Hepatocyte (in vitro differentiated cells): ENCODE results near the gene FAHD2B.
"Not testable (repeated sequence)": the region's sequence is repeated elsewhere in the genome, so short reads cannot be mapped to it uniquely, and the experiment has no call there.

Source experiments
- EZH2phosphoT487 ChIP-seq: fragments of 200-600 bp; sonication (generic); IDR thresholded peaks from one replicate; pipeline ENCODE4 v1.6.1; 2018; ENCODE audit warnings: antibody characterized with exemption, mild to moderate bottlenecking, low read depth, moderate library complexity; ENCODE audit not compliant: unreplicated experiment, severe bottlenecking
- TF ChIP-seq, protein P1 (sequence below): fragments of 200-600 bp; sonication (generic); IDR thresholded peaks from 2 replicates; pipeline ENCODE4 v1.5.1; 2016; ENCODE audit warnings: antibody characterized with exemption, mild to moderate bottlenecking; ENCODE audit not compliant: poor library complexity

- TF ChIP-seq, protein P1, sequence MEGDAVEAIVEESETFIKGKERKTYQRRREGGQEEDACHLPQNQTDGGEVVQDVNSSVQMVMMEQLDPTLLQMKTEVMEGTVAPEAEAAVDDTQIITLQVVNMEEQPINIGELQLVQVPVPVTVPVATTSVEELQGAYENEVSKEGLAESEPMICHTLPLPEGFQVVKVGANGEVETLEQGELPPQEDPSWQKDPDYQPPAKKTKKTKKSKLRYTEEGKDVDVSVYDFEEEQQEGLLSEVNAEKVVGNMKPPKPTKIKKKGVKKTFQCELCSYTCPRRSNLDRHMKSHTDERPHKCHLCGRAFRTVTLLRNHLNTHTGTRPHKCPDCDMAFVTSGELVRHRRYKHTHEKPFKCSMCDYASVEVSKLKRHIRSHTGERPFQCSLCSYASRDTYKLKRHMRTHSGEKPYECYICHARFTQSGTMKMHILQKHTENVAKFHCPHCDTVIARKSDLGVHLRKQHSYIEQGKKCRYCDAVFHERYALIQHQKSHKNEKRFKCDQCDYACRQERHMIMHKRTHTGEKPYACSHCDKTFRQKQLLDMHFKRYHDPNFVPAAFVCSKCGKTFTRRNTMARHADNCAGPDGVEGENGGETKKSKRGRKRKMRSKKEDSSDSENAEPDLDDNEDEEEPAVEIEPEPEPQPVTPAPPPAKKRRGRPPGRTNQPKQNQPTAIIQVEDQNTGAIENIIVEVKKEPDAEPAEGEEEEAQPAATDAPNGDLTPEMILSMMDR: not testable (repeated sequence)
- TF ChIP-seq EZH2phosphoT487: not testable (repeated sequence)
Observed at GRCh38 chr2:97046676-97047075, 48.0 kb downstream of the FAHD2B start.
